ENCODE data around the gene ZFAND6.

DNA sequence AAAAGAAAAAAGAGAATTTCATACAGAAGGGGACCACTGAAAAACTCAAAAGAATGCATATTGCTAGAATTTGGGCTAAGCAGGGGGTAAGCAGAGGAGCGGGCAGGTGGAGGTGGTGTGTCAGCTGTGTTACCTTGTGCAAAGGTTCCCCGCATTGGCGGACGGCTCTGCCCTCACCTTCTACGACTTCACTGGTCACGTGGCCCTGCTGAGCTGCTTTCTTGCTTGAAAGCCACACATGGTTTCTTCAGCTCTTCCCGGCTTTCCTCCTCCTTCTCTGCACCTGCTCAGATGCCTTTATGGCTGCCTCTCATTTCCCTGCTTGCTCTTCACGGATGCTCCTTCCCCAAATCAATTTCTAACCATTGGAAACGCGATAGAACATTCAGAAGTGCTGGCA lies 123.8 kb downstream of the ZFAND6 start:
- no peak for TF ChIP-seq EZH2 (IDR thresholded peaks at IDR 0.05; ENCODE audit: borderline replicate concordance, low read depth, low read length, poor library complexity, severe bottlenecking)
- TF ChIP-seq, protein P1, sequence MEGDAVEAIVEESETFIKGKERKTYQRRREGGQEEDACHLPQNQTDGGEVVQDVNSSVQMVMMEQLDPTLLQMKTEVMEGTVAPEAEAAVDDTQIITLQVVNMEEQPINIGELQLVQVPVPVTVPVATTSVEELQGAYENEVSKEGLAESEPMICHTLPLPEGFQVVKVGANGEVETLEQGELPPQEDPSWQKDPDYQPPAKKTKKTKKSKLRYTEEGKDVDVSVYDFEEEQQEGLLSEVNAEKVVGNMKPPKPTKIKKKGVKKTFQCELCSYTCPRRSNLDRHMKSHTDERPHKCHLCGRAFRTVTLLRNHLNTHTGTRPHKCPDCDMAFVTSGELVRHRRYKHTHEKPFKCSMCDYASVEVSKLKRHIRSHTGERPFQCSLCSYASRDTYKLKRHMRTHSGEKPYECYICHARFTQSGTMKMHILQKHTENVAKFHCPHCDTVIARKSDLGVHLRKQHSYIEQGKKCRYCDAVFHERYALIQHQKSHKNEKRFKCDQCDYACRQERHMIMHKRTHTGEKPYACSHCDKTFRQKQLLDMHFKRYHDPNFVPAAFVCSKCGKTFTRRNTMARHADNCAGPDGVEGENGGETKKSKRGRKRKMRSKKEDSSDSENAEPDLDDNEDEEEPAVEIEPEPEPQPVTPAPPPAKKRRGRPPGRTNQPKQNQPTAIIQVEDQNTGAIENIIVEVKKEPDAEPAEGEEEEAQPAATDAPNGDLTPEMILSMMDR (conservative IDR thresholded peaks at IDR 0.05; ENCODE audit: low read depth, low read length), result no peak

All from A673 (cell line).